Testis (tissue), 2 donors: ENCODE results near the gene ADK.

Source experiments
- CTCF ChIP-seq, 3 experiments: fragments of 450-650 bp in 2 of 3; fragments of 200-600 bp in 1 of 3; sonication (generic) in 1 of 3; IDR thresholded peaks; one replicate each; pipeline ENCODE4 v1.5.1; 2016 to 2019; ENCODE audit warnings: antibody characterized with exemption in 3 of 3, mild to moderate bottlenecking in 2 of 3, moderate library complexity in 1 of 3
- POLR2A ChIP-seq: fragments of 450-650 bp; IDR thresholded peaks from one replicate; pipeline ENCODE4 v1.6.1; 2017; ENCODE audit warnings: antibody characterized with exemption, mild to moderate bottlenecking, moderate library complexity

- TF ChIP-seq CTCF (IDR thresholded peaks at IDR 0.05) (no peak), POLR2A (no peak)
Measured at GRCh38 chr10:74306227-74306982, 155.4 kb downstream of the ADK start.
